ENCODE measurements around the gene NUMB. TPM values are rescaled to one million over a fixed set of nuclear protein-coding genes. Genes with fewer than 3 reads are reported as not detected.
"Not testable (repeated sequence)": the region's sequence is repeated elsewhere in the genome, so short reads cannot be mapped to it uniquely, and the experiment has no call there.

NUMB gene
- total RNA-seq, 1 donor from 2014 or later: 218 TPM

DNA sequence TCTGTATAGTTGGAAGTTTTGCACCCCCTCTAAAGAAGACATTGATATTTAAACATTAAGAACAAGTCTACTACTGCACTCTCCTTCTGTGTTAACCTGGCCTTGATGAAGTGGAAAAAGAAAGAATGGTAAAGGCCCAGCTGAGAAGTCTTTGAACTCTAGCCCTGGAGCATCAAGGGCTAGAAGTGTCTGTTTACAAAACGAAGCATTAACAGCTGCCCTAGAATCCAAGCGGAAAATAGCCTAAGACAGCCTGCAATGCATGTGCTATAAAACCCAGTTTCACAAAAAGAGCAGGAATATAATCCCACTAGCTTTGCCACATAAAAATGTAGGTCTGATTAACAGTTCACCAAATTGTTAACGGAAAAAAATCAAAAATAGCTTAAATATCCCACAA lies 60.5 kb downstream of the NUMB start:
- Mint-ChIP-seq H3K27me3 (ENCODE audit: unreplicated experiment) (no peaks in the 10 kb centered on the region), H3K27ac (ENCODE audit: unreplicated experiment) (peak overlapping the region; percentile 20), H3K9me3 (ENCODE audit: unreplicated experiment) (no peaks in the 10 kb centered on the region), H3K36me3 (ENCODE audit: low read depth, unreplicated experiment) (peaks cover 14% of the 10 kb centered on the region), H3K4me1 (ENCODE audit: unreplicated experiment) (peaks cover 3% of the 10 kb centered on the region), H3K4me3 (ENCODE audit: unreplicated experiment) (no peak overlapping the region)
- TF ChIP-seq, protein P1, sequence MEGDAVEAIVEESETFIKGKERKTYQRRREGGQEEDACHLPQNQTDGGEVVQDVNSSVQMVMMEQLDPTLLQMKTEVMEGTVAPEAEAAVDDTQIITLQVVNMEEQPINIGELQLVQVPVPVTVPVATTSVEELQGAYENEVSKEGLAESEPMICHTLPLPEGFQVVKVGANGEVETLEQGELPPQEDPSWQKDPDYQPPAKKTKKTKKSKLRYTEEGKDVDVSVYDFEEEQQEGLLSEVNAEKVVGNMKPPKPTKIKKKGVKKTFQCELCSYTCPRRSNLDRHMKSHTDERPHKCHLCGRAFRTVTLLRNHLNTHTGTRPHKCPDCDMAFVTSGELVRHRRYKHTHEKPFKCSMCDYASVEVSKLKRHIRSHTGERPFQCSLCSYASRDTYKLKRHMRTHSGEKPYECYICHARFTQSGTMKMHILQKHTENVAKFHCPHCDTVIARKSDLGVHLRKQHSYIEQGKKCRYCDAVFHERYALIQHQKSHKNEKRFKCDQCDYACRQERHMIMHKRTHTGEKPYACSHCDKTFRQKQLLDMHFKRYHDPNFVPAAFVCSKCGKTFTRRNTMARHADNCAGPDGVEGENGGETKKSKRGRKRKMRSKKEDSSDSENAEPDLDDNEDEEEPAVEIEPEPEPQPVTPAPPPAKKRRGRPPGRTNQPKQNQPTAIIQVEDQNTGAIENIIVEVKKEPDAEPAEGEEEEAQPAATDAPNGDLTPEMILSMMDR (IDR thresholded peaks at IDR 0.05; ENCODE audit: unreplicated experiment): no peak
- no peak for DNase-seq (ENCODE audit: low spot score)

DNA sequence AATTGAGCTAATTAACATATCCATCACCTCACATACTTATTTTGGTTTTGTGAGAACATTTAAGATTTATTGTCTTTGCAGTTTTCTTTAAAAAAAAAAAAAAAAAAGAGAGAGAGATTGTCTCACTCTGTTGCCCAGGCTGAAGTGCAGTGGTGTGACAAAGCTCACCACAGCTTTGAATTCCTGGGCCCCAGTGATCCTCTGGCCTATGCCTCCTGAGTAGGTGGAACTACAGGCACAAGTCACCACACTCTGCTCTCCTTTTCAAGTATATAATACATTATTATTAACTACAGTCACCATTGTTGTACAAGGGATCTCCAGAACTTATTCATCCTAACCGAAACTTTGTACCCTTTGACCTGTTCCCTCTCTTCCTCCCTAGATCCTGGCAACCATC lies 64.0 kb downstream of the NUMB start:
- H3K36me3 Mint-ChIP-seq (ENCODE audit: low read depth, unreplicated experiment): peaks cover 10% of the 10 kb centered on the region
- no peak for DNase-seq (ENCODE audit: low spot score)
- H3K4me3 Mint-ChIP-seq (ENCODE audit: unreplicated experiment): no peak overlapping the region
- H3K4me1 Mint-ChIP-seq (ENCODE audit: unreplicated experiment): no peaks in the 10 kb centered on the region
- no peak overlapping the region for H3K27ac Mint-ChIP-seq (ENCODE audit: unreplicated experiment)
- TF ChIP-seq, protein P1 (IDR thresholded peaks at IDR 0.05; ENCODE audit: unreplicated experiment): no peak
- H3K9me3 Mint-ChIP-seq (ENCODE audit: unreplicated experiment): no peaks in the 10 kb centered on the region
- H3K27me3 Mint-ChIP-seq (ENCODE audit: unreplicated experiment): no peaks in the 10 kb centered on the region

DNA sequence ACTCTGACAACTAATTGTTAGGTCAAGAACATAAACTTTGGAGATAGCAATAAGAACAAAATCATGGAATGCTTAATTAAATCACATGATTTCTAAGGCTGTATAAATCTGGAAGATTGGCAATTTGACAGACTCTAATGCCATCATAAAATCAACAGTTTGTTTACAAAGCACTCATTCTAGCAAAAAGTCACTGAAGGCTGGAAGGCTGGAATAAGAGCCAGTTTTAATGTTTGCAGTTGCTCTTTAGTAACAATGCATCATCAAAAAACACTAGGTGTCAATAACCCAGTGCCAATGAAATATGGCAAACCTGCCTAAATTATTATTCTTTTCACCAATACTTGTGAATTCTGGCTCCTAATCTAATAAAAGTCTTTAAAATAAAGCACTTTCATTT lies 65.0 kb downstream of the NUMB start:
- no peak for DNase-seq (ENCODE audit: low spot score)
- H3K27ac Mint-ChIP-seq (ENCODE audit: unreplicated experiment): no peak overlapping the region
- no peaks in the 10 kb centered on the region for H3K9me3 Mint-ChIP-seq (ENCODE audit: unreplicated experiment)
- no peak overlapping the region for H3K4me3 Mint-ChIP-seq (ENCODE audit: unreplicated experiment)
- TF ChIP-seq, protein P1 (IDR thresholded peaks at IDR 0.05; ENCODE audit: unreplicated experiment): no peak
- no peaks in the 10 kb centered on the region for H3K27me3 Mint-ChIP-seq (ENCODE audit: unreplicated experiment)
- H3K36me3 Mint-ChIP-seq (ENCODE audit: low read depth, unreplicated experiment): peaks cover 10% of the 10 kb centered on the region
- no peaks in the 10 kb centered on the region for H3K4me1 Mint-ChIP-seq (ENCODE audit: unreplicated experiment)

DNA sequence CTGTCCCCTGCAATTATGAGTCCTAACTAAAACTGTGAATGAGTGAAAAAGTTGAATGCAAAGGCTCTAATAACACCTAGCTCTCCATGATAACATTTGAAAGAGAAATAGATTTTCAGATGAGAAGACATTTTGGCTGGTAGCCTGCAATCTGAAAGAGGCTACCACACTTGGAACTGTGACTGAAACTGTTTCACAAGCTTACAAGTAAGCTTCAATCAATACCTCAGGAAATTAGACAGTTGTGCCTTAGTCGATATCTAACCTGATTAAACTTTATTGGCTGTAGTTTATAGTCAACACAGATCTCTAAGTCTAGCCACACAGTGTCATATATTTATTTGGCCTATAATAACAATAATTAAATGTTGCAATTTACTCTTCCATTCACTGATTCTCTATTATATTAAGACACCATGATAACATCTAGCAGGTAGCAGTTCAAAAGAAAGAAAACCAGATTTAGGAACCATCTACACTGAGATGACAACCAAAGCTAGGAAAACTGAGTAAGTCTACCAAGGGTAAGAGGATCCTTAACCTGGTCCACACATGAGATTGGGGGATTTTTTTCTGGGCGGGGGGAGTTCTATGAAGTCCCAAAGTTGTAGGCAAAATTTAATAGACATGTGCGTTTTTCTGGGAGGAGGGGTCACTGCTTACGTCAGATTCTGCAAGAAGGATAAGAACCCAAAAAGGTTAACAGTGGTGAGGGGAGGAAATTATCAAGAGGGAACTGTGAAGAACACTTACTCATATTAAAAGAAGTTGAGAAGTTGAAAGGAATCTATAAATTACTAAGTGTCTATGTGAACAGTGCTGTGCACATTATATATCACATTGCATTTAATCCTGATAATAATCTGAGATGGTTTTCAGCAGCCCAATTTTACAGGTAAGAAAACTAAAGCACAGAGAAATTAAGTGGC lies 65.8 kb downstream of the NUMB start:
- Mint-ChIP-seq H3K4me1 (ENCODE audit: unreplicated experiment) (no peaks in the 10 kb centered on the region), H3K9me3 (ENCODE audit: unreplicated experiment) (no peaks in the 10 kb centered on the region), H3K27ac (ENCODE audit: unreplicated experiment) (peak overlapping the region; percentile 45), H3K36me3 (ENCODE audit: low read depth, unreplicated experiment) (peaks cover 10% of the 10 kb centered on the region), H3K27me3 (ENCODE audit: unreplicated experiment) (no peaks in the 10 kb centered on the region), H3K4me3 (ENCODE audit: unreplicated experiment) (no peak overlapping the region)
- TF ChIP-seq, protein P1 (IDR thresholded peaks at IDR 0.05; ENCODE audit: unreplicated experiment): no peak
- no peak for DNase-seq (ENCODE audit: low spot score)

DNA sequence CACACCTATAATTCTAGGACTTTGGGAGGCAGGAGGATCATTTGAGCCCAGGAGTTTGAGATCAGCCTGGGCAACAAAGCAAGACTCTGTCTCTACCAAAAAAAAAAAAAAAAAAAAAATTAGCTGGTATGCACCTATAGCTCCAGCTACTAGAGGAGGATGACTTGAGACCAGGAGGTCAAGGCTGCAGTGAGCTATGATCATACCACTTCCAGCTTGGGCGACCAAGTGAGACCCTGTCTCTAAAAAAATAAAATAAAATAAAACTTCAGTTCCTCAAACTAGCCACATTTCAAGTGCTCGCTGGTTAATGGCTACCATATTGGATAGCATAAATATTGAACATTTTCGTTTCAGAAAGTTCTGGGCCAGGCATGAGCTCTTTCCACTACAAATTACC lies 70.5 kb downstream of the NUMB start:
- H3K36me3 Mint-ChIP-seq (ENCODE audit: low read depth, unreplicated experiment); H3K27me3 Mint-ChIP-seq (ENCODE audit: unreplicated experiment); H3K4me1 Mint-ChIP-seq (ENCODE audit: unreplicated experiment); H3K4me3 Mint-ChIP-seq (ENCODE audit: unreplicated experiment); H3K27ac Mint-ChIP-seq (ENCODE audit: unreplicated experiment); H3K9me3 Mint-ChIP-seq (ENCODE audit: unreplicated experiment); DNase-seq (ENCODE audit: low spot score): not testable (repeated sequence)

Data from endothelial cell (in vitro differentiated cells).